SK-N-SH (cell line): ENCODE measurements around the gene BBS9.

Experiments used
- CTCF ChIP-seq: fragments of 200-600 bp; sonication (generic); IDR thresholded peaks from 2 replicates; pipeline ENCODE4 v1.6.1; 2017; ENCODE audit warnings: antibody characterized with exemption, mild to moderate bottlenecking, moderate library complexity
- ELF1 ChIP-seq: IDR thresholded peaks from 2 replicates; pipeline ENCODE4 v1.4.0; 2012
- EP300 ChIP-seq, 2 experiments: IDR thresholded peaks; 2 replicates each; pipeline versions ENCODE4 v1.4.0 to v1.6.1; 2012; ENCODE audit warnings: borderline replicate concordance in 1 of 2, low read depth in 1 of 2, low read length in 1 of 2
- EZH2phosphoT487 ChIP-seq: fragments of 200-600 bp; sonication (generic); IDR thresholded peaks from 2 replicates; pipeline ENCODE4 v1.6.1; 2017; ENCODE audit warnings: low read depth, mixed run types, mild to moderate bottlenecking, antibody characterized with exemption, moderate library complexity, borderline replicate concordance
- FOXJ3 ChIP-seq: sonication (generic); formaldehyde crosslinking; IDR thresholded peaks from 2 replicates; pipeline ENCODE4 v1.5.1; 2020; ENCODE audit warnings: mild to moderate bottlenecking, missing genetic modification reagents
- MAX ChIP-seq: IDR thresholded peaks from 2 replicates; pipeline ENCODE4 v1.4.0; 2012; ENCODE audit warnings: low read depth
- POLR2AphosphoS5 ChIP-seq: IDR thresholded peaks from 2 replicates; pipeline ENCODE4 v1.6.1; 2012; ENCODE audit warnings: low read depth, low read length
- TCF12 ChIP-seq: IDR thresholded peaks from 2 replicates; pipeline ENCODE4 v1.4.0; 2012
- YY1 ChIP-seq: IDR thresholded peaks from 2 replicates; pipeline ENCODE4 v1.4.0; 2012; ENCODE audit warnings: low read depth, mild to moderate bottlenecking

- TF ChIP-seq CTCF (no peak), POLR2AphosphoS5 (no peak), FOXJ3 (no peak), EP300 (IDR thresholded peaks at IDR 0.05; ENCODE audit: borderline replicate concordance in 1 of 2, low read depth in 1 of 2, low read length in 1 of 2) (peak in 1 of 2 experiments; percentile 57; a peak in 2 of 4 replicates), YY1 (no peak), MAX (no peak), ELF1 (no peak), EZH2phosphoT487 (no peak), TCF12 (peak; percentile 77)
Measured at GRCh38 chr7:33157781-33158180, 28.4 kb downstream of the BBS9 start.
